Measurements from ENCODE around the gene ZBTB34. TPM values are rescaled to one million over a fixed set of nuclear protein-coding genes. Genes with fewer than 3 reads are reported as not detected.

ZBTB34 gene
- total RNA-seq, 1 donor from 2014 or later: 21.9 TPM

- Histone ChIP-seq H3K36me3 (no peaks in the 10 kb centered on the region), H3K9me3 (ENCODE audit: low read depth) (no peaks in the 10 kb centered on the region), H3K27me3 (no peaks in the 10 kb centered on the region), H4K20me1 (ENCODE audit: low read depth) (peaks cover 4% of the 10 kb centered on the region), H3K27ac (no peak overlapping the region), H2AFZ (replicated peaks) (no peak overlapping the region), H3K4me1 (no peaks in the 10 kb centered on the region), H3F3A (ENCODE audit: low read depth) (no peaks in the 10 kb centered on the region), H3K79me2 (ENCODE audit: low read depth) (no peaks in the 10 kb centered on the region), H3K4me3 (no peak overlapping the region), H3K4me2 (no peak overlapping the region), H3K9ac (no peak overlapping the region)
- peaks cover 2% of the 10 kb centered on the region for H3K9me3 Mint-ChIP-seq
- no peak overlapping the region for H3K4me3 Mint-ChIP-seq
- H3K27ac Mint-ChIP-seq: no peak overlapping the region
- no peak for DNase-seq (ENCODE audit: low spot score)
- H3K27me3 Mint-ChIP-seq (ENCODE audit: insufficient read depth, low read depth): peaks cover 2% of the 10 kb centered on the region
- peaks cover 25% of the 10 kb centered on the region for H3K36me3 Mint-ChIP-seq
- H3K4me1 Mint-ChIP-seq: no peaks in the 10 kb centered on the region
- TF ChIP-seq EZH2phosphoT487 (IDR thresholded peaks at IDR 0.05) (no peak), EZH2 (IDR thresholded peaks at IDR 0.05) (no peak), CTCF (IDR thresholded peaks at IDR 0.05) (no peak)
Measured at GRCh38 chr9:126830827-126831226, 29.6 kb upstream of the ZBTB34 start.

GRCh38 chr9:126832440-126832839 is 28.0 kb upstream of the ZBTB34 start:
- H3K27ac Mint-ChIP-seq: no peak overlapping the region
- H3K4me1 ChIP-seq: no peaks in the 10 kb centered on the region
- H3K79me2 ChIP-seq (ENCODE audit: low read depth): no peaks in the 10 kb centered on the region

GRCh38 chr9:126833020-126833419 is 27.4 kb upstream of the ZBTB34 start:
- no peak for DNase-seq (ENCODE audit: low spot score)
- no peak overlapping the region for H3K4me3 Mint-ChIP-seq
- Histone ChIP-seq H3K79me2 (ENCODE audit: low read depth) (no peaks in the 10 kb centered on the region), H3K9me3 (ENCODE audit: low read depth) (no peaks in the 10 kb centered on the region), H2AFZ (replicated peaks) (no peak overlapping the region), H3K4me2 (no peak overlapping the region), H3K27ac (no peak overlapping the region), H4K20me1 (ENCODE audit: low read depth) (peaks cover 12% of the 10 kb centered on the region), H3K9ac (no peak overlapping the region), H3K4me3 (no peak overlapping the region), H3K27me3 (no peaks in the 10 kb centered on the region), H3K4me1 (no peaks in the 10 kb centered on the region), H3F3A (ENCODE audit: low read depth) (no peaks in the 10 kb centered on the region), H3K36me3 (no peaks in the 10 kb centered on the region)
- peaks cover 2% of the 10 kb centered on the region for H3K27me3 Mint-ChIP-seq (ENCODE audit: insufficient read depth, low read depth)
- H3K9me3 Mint-ChIP-seq: no peaks in the 10 kb centered on the region
- H3K27ac Mint-ChIP-seq: no peak overlapping the region
- peaks cover 26% of the 10 kb centered on the region for H3K36me3 Mint-ChIP-seq
- TF ChIP-seq EZH2phosphoT487 (IDR thresholded peaks at IDR 0.05) (no peak), CTCF (IDR thresholded peaks at IDR 0.05) (no peak), EZH2 (IDR thresholded peaks at IDR 0.05) (no peak)
- H3K4me1 Mint-ChIP-seq: no peaks in the 10 kb centered on the region

More at GRCh38 chr9:126832440-126832839, 28.0 kb upstream of the ZBTB34 start:
- Histone ChIP-seq H3K27me3 (no peaks in the 10 kb centered on the region), H3K9me3 (ENCODE audit: low read depth) (no peaks in the 10 kb centered on the region), H2AFZ (replicated peaks) (no peak overlapping the region), H3K4me2 (no peak overlapping the region), H3K4me3 (no peak overlapping the region), H3F3A (ENCODE audit: low read depth) (no peaks in the 10 kb centered on the region), H3K27ac (no peak overlapping the region), H3K9ac (no peak overlapping the region), H3K36me3 (no peaks in the 10 kb centered on the region), H4K20me1 (ENCODE audit: low read depth) (peaks cover 9% of the 10 kb centered on the region)
- Mint-ChIP-seq H3K4me3 (no peak overlapping the region), H3K9me3 (no peaks in the 10 kb centered on the region), H3K4me1 (no peaks in the 10 kb centered on the region), H3K27me3 (ENCODE audit: insufficient read depth, low read depth) (peaks cover 2% of the 10 kb centered on the region), H3K36me3 (peaks cover 26% of the 10 kb centered on the region)
- no peak for TF ChIP-seq CTCF (IDR thresholded peaks at IDR 0.05)
- no peak for TF ChIP-seq EZH2phosphoT487 (IDR thresholded peaks at IDR 0.05)
- TF ChIP-seq EZH2 (IDR thresholded peaks at IDR 0.05): no peak
- DNase-seq (ENCODE audit: low spot score): no peak

Measured in neural progenitor cell (in vitro differentiated cells).